Uterus (tissue), 2 donors: ENCODE data around the gene FOLR3.

Experiments
- POLR2A ChIP-seq, 2 donors: fragments of 450-650 bp; IDR thresholded peaks; one replicate each; pipeline ENCODE4 v1.6.1; 2016; ENCODE audit warnings: antibody characterized with exemption in 2 of 2, mild to moderate bottlenecking in 1 of 2, moderate library complexity in 1 of 2
- TF ChIP-seq, protein P1 (sequence below), 4 experiments: fragments of 200-600 bp in 2 of 4; fragments of 450-650 bp in 2 of 4; sonication (generic) in 2 of 4; IDR thresholded peaks; one replicate each; pipeline ENCODE4 v1.5.1; 2016 to 2019; ENCODE audit warnings: antibody characterized with exemption in 4 of 4, mild to moderate bottlenecking in 2 of 4, moderate library complexity in 1 of 4

DNA sequence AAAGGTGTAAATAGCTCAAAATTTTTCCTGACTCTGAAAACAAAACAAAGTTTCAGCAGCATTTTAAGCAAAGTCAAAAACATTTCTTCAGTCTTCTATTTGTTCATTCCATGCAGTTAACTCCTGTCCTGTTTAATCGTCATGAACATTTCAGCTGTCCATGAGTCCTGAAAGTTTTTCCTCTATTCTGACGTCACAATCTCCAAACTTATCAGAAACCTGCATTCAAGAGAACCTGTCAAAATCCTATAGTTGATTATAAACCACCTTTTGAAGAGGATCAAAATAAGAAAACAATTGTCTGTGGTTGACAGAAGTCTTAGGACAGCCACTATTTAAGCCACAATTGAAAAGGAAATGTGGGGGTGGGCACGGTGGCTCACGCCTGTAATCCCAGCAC is 15.4 kb downstream of the FOLR3 start:
- TF ChIP-seq, protein P1, sequence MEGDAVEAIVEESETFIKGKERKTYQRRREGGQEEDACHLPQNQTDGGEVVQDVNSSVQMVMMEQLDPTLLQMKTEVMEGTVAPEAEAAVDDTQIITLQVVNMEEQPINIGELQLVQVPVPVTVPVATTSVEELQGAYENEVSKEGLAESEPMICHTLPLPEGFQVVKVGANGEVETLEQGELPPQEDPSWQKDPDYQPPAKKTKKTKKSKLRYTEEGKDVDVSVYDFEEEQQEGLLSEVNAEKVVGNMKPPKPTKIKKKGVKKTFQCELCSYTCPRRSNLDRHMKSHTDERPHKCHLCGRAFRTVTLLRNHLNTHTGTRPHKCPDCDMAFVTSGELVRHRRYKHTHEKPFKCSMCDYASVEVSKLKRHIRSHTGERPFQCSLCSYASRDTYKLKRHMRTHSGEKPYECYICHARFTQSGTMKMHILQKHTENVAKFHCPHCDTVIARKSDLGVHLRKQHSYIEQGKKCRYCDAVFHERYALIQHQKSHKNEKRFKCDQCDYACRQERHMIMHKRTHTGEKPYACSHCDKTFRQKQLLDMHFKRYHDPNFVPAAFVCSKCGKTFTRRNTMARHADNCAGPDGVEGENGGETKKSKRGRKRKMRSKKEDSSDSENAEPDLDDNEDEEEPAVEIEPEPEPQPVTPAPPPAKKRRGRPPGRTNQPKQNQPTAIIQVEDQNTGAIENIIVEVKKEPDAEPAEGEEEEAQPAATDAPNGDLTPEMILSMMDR (IDR thresholded peaks at IDR 0.05) = no peak
- TF ChIP-seq POLR2A (IDR thresholded peaks at IDR 0.05) = no peak
